HFF-Myc (cell line): ENCODE data around the gene BTBD10.

Experiments used
- DNase-seq: peaks from one replicate; pipeline ENCODE4 v3.0.0-alpha.2; 2011; ENCODE audit warnings: low read depth; ENCODE audit errors: extremely low read depth
- H3K4me3 ChIP-seq: replicated peaks from 2 replicates; pipeline ENCODE4 v1.5.1; 2011; ENCODE audit warnings: low read depth, mild to moderate bottlenecking, control low read depth, low read length
- CTCF ChIP-seq: IDR thresholded peaks from 2 replicates; pipeline ENCODE4 v1.5.1; 2012; ENCODE audit warnings: mild to moderate bottlenecking, low read depth, low read length, control low read depth; ENCODE audit errors: missing control alignments

Gene BTBD10

GRCh38 chr11:13462901-13463778 lies at the start of gene BTBD10:
TSS of gene BTBD10 (minus strand) at chr11:13463222. CDS start at chr11:13445124, 18,098 bp downstream.
- TF ChIP-seq CTCF, result no peak
- H3K4me3 ChIP-seq, result peak within 1 kb of the TSS; percentile 87
- peak; percentile 68 for DNase-seq

- no peak for TF ChIP-seq CTCF
- no peak for DNase-seq
- no peak overlapping the region for H3K4me3 ChIP-seq
Measured at GRCh38 chr11:13503393-13503792, 40.4 kb upstream of the BTBD10 start.

GRCh38 chr11:13502492-13502891 lies 39.5 kb upstream of the BTBD10 start:
- TF ChIP-seq CTCF, result no peak
- no peak for DNase-seq
- no peak overlapping the region for H3K4me3 ChIP-seq

GRCh38 chr11:13495929-13496328 lies 32.9 kb upstream of the BTBD10 start, which contains the start of gene PTH:
TSS of gene PTH (minus strand) at chr11:13495997. CDS start at chr11:13492855, 3,142 bp downstream.
- no peak for TF ChIP-seq CTCF
- no peak for DNase-seq
- no peak within 1 kb of the TSS for H3K4me3 ChIP-seq

- no peak for TF ChIP-seq CTCF
- DNase-seq, result no peak
- H3K4me3 ChIP-seq, result no peak overlapping the region
Measured at GRCh38 chr11:13494051-13494450, 31.0 kb upstream of the BTBD10 start.

GRCh38 chr11:13487661-13488030 lies 24.6 kb upstream of the BTBD10 start:
- DNase-seq, result no peak
- peak; percentile 18 for TF ChIP-seq CTCF

More at GRCh38 chr11:13487661-13488030, 24.6 kb upstream of the BTBD10 start:
- H3K4me3 ChIP-seq, result no peak overlapping the region
